Neuronal stem cell (in vitro differentiated cells): Measurements from ENCODE around the gene RPL3.

ENCODE experiments used
- DNase-seq: peaks from one replicate; pipeline ENCODE4 v3.0.0-alpha.2; 2013; ENCODE audit warnings: low spot score
- H2AFZ ChIP-seq: one replicate; pipeline ENCODE4 v1.6.1; 2013; ENCODE audit warnings: mild to moderate bottlenecking, low read length, inconsistent platforms
- H2AK5ac ChIP-seq: 2 replicates; pipeline ENCODE4 v1.6.1; 2013; ENCODE audit warnings: low read depth, mild to moderate bottlenecking, inconsistent platforms, low read length, moderate library complexity, mixed read lengths
- H2BK120ac ChIP-seq: 2 replicates; pipeline ENCODE4 v1.6.1; 2013; ENCODE audit warnings: low read depth, mild to moderate bottlenecking, inconsistent platforms, low read length, moderate library complexity, mixed read lengths
- H2BK12ac ChIP-seq: one replicate; pipeline ENCODE4 v1.6.1; 2013; ENCODE audit warnings: low read length, inconsistent platforms
- H2BK15ac ChIP-seq: 2 replicates; pipeline ENCODE4 v1.6.1; 2013; ENCODE audit warnings: mild to moderate bottlenecking, low read length, inconsistent platforms, mixed read lengths
- H2BK5ac ChIP-seq: one replicate; pipeline ENCODE4 v1.6.1; 2013; ENCODE audit warnings: inconsistent platforms, mild to moderate bottlenecking, low read length, moderate library complexity
- H3K14ac ChIP-seq: one replicate; pipeline ENCODE4 v1.6.1; 2013; ENCODE audit warnings: low read length, inconsistent platforms
- H3K18ac ChIP-seq: 2 replicates; pipeline ENCODE4 v1.6.1; 2013; ENCODE audit warnings: low read length, inconsistent platforms
- H3K23ac ChIP-seq: 2 replicates; pipeline ENCODE4 v1.6.1; 2013; ENCODE audit warnings: low read depth, mild to moderate bottlenecking, mixed read lengths, low read length, inconsistent platforms; ENCODE audit not compliant: poor library complexity
- H3K27ac ChIP-seq: replicated peaks from 3 replicates; pipeline ENCODE4 v1.5.1; 2013; ENCODE audit warnings: low read length, inconsistent platforms
- H3K27me3 ChIP-seq, 3 experiments: 2 replicates each; pipeline ENCODE4 v1.6.1; 2013; ENCODE audit warnings: low read length in 3 of 3, mild to moderate bottlenecking in 2 of 3, inconsistent platforms in 1 of 3, low read depth in 1 of 3, mixed read lengths in 1 of 3, moderate library complexity in 1 of 3; ENCODE audit not compliant: control insufficient read depth in 3 of 3, insufficient read depth in 3 of 3
- H3K36me3 ChIP-seq, 2 donors: replicated peaks in 1 of 2; 2 replicates each; pipeline ENCODE4 v1.6.1; 2013; ENCODE audit warnings: low read length in 2 of 2; ENCODE audit not compliant: control insufficient read depth in 2 of 2, insufficient read depth in 2 of 2
- H3K4ac ChIP-seq: 2 replicates; pipeline ENCODE4 v1.6.1; 2013; ENCODE audit warnings: inconsistent platforms, mild to moderate bottlenecking, low read length, moderate library complexity
- H3K4me1 ChIP-seq, 2 donors: 1 replicate in 1 of 2; 2 replicates in 1 of 2; pipeline ENCODE4 v1.6.1; 2013; ENCODE audit warnings: low read length in 2 of 2, low read depth in 1 of 2; ENCODE audit not compliant: control insufficient read depth in 2 of 2, insufficient read depth in 1 of 2
- H3K4me2 ChIP-seq: one replicate; pipeline ENCODE4 v1.6.1; 2013; ENCODE audit warnings: mild to moderate bottlenecking, low read length, inconsistent platforms; ENCODE audit not compliant: insufficient read depth, poor library complexity, severe bottlenecking
- H3K4me3 ChIP-seq, 2 donors: 2 replicates each; pipeline ENCODE4 v1.5.1; 2013; ENCODE audit warnings: low read length in 2 of 2, mild to moderate bottlenecking in 2 of 2, inconsistent platforms in 1 of 2, moderate library complexity in 1 of 2
- H3K79me1 ChIP-seq: one replicate; pipeline ENCODE4 v1.6.1; 2013; ENCODE audit warnings: low read depth, mild to moderate bottlenecking, inconsistent platforms, low read length, moderate library complexity
- H3K9ac ChIP-seq: one replicate; pipeline ENCODE4 v1.6.1; 2013; ENCODE audit warnings: mild to moderate bottlenecking, low read depth, low read length, inconsistent platforms; ENCODE audit not compliant: poor library complexity
- H3K9me3 ChIP-seq, 2 donors: replicated peaks in 1 of 2; 2 replicates each; pipeline versions ENCODE3 to v1.6.1; 2013; ENCODE audit warnings: low read length in 2 of 2, mild to moderate bottlenecking in 2 of 2, inconsistent platforms in 1 of 2, low read depth in 1 of 2, mixed read lengths in 1 of 2, moderate library complexity in 1 of 2; ENCODE audit not compliant: control insufficient read depth in 2 of 2, insufficient read depth in 1 of 2
- H4K8ac ChIP-seq: one replicate; pipeline ENCODE4 v1.6.1; 2013; ENCODE audit warnings: low read depth, mild to moderate bottlenecking, inconsistent platforms, low read length, moderate library complexity
- H4K91ac ChIP-seq: one replicate; pipeline ENCODE4 v1.6.1; 2013; ENCODE audit warnings: low read length, low read depth, mild to moderate bottlenecking, inconsistent platforms; ENCODE audit not compliant: poor library complexity
- WGBS, 2 donors: extraction: QIAGEN DNeasy Blood & Tissue Kit; methylation state at CpG; one replicate each; pipeline ENCODE4 v1.1.7; 2013; ENCODE audit warnings: missing lambda C conversion rate in 2 of 2, mixed read lengths in 1 of 2; ENCODE audit not compliant: insufficient read length in 2 of 2, insufficient replicate concordance in 1 of 2; ENCODE audit errors: extremely low coverage in 2 of 2; 5-methylcytosine and 5-hydroxymethylcytosine counted together

RPL3 gene

GRCh38 chr22:39292031-39292462 is 27.4 kb downstream of the RPL3 start:
- Histone ChIP-seq H3K18ac (peak overlapping the region; percentile 97), H2BK15ac (peak overlapping the region; percentile 47), H3K4me2 (no peak overlapping the region), H3K36me3 (no peaks in the 10 kb centered on the region), H4K91ac (no peak overlapping the region), H3K14ac (no peak overlapping the region), H2BK12ac (peak overlapping the region; percentile 50), H3K9me3 (no peaks in the 10 kb centered on the region), H3K9ac (no peak overlapping the region), H4K8ac (no peak overlapping the region), H3K23ac (no peak overlapping the region), H2AK5ac (peak overlapping the region; percentile 66), H2AFZ (no peak overlapping the region), H2BK120ac (no peak overlapping the region), H3K27me3 (no peaks in the 10 kb centered on the region), H2BK5ac (peak overlapping the region; percentile 95), H3K4ac (no peak overlapping the region), H3K4me3 (no peak overlapping the region), H3K4me1 (peaks cover 11 to 27% of the 10 kb centered on the region in 2 donors), H3K79me1 (no peaks in the 10 kb centered on the region), H3K27ac (no peak overlapping the region)
- WGBS, 2 donors = no CpG with 5 or more reads among the region's 19 CpGs
- no peak for DNase-seq

DNA sequence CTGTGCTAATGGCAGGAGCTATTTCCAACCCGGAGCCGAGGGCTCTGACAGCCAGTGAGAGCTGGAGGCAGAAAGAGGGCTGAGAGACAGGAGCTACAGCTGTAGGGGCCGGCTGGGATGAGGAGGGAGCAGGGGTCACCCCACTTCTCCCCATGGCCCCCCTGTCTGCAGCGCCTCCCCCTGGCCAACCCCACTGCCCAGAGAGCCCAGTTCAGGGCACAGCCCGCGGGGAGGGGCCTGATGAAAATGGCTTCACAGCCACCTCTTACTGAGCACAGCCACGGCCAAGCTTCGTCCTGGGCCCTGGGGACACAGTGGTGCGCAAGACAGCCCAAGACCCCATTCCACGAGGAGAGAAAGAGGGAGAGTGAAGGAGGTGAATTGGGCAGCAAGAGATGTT is 27.9 kb downstream of the RPL3 start:
- Histone ChIP-seq H3K23ac (no peak overlapping the region), H2BK5ac (peak overlapping the region; percentile 95), H3K27ac (no peak overlapping the region), H3K9ac (no peak overlapping the region), H3K4ac (no peak overlapping the region), H3K14ac (no peak overlapping the region), H2BK12ac (no peak overlapping the region), H3K4me3 (no peak overlapping the region), H3K27me3 (no peaks in the 10 kb centered on the region), H4K91ac (no peak overlapping the region), H2AFZ (no peak overlapping the region), H3K79me1 (no peaks in the 10 kb centered on the region), H3K4me2 (no peak overlapping the region), H3K9me3 (no peaks in the 10 kb centered on the region), H2BK120ac (no peak overlapping the region), H3K36me3 (no peaks in the 10 kb centered on the region), H3K4me1 (peaks cover 10 to 28% of the 10 kb centered on the region in 2 donors), H4K8ac (no peak overlapping the region), H2AK5ac (peak overlapping the region; percentile 66), H2BK15ac (peak overlapping the region; percentile 95), H3K18ac (peak overlapping the region; percentile 63)
- WGBS, 2 donors = no CpG with 5 or more reads among the region's 10 CpGs
- no peak for DNase-seq

GRCh38 chr22:39290724-39291161 is 28.7 kb downstream of the RPL3 start:
- no peak for DNase-seq
- Histone ChIP-seq H2BK12ac (peak overlapping the region; percentile 33), H2BK15ac (peak overlapping the region; percentile 95), H3K79me1 (no peaks in the 10 kb centered on the region), H3K9me3 (no peaks in the 10 kb centered on the region), H3K4ac (no peak overlapping the region), H3K4me2 (no peak overlapping the region), H3K9ac (no peak overlapping the region), H3K4me3 (no peak overlapping the region), H4K8ac (no peak overlapping the region), H3K14ac (peak overlapping the region; percentile 77), H3K23ac (no peak overlapping the region), H3K4me1 (peaks cover 10 to 28% of the 10 kb centered on the region in 2 donors), H3K27ac (no peak overlapping the region), H3K27me3 (no peaks in the 10 kb centered on the region), H3K36me3 (no peaks in the 10 kb centered on the region), H2AK5ac (peak overlapping the region; percentile 94), H2BK120ac (no peak overlapping the region), H2BK5ac (peak overlapping the region; percentile 43), H4K91ac (no peak overlapping the region), H2AFZ (peak overlapping the region; percentile 52), H3K18ac (peak overlapping the region; percentile 63)
- WGBS, 2 donors = no CpG with 5 or more reads among the region's 17 CpGs

DNA sequence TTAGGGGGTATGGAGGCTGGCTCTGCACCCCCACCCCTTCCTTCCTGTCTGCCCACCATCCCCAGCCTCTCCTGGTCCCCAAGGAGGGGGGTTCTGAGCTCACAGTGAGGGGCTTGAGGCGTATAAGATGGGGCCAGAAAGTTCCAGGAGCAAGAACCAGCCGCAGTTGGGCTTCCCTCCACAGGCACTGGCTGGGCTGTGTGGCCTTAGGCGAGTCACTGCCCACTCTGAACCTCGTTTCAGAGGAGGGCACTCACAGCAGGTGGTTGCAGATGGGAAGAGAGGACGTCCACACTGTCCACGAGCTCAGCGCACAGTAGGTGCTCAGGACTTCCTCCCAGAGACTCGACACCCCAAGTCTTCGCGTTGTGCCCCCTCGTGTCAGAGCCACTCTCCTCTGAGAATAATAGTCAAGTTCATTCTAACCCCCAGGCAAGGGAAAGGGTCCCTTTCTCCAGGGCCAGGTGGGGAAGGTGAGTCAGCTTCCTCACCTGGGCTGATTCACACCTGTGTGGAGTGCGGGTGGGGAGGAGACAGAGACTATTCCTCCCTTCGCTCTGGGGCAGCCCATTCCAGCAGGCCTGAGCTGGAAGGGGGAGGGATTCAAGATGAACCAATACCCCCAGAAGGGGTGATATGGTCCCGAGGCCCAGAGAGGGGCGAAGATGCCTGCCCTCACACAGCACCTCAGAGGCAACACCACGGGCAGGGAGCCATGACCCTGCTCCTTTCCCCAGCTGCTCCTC is 29.3 kb downstream of the RPL3 start:
- no peak for DNase-seq
- Histone ChIP-seq H3K27me3 (no peaks in the 10 kb centered on the region), H3K27ac (no peak overlapping the region), H2BK120ac (no peak overlapping the region), H4K8ac (no peak overlapping the region), H4K91ac (no peak overlapping the region), H2AFZ (no peak overlapping the region), H3K4me2 (no peak overlapping the region), H3K18ac (peak overlapping the region; percentile 65), H2BK12ac (no peak overlapping the region), H3K23ac (no peak overlapping the region), H3K36me3 (no peaks in the 10 kb centered on the region), H3K9me3 (no peaks in the 10 kb centered on the region), H2BK15ac (peak overlapping the region; percentile 95), H3K4me1 (peaks cover 10 to 28% of the 10 kb centered on the region in 2 donors), H3K4ac (no peak overlapping the region), H2BK5ac (peak overlapping the region; percentile 43), H3K79me1 (no peaks in the 10 kb centered on the region), H2AK5ac (peak overlapping the region; percentile 94), H3K4me3 (no peak overlapping the region), H3K14ac (no peak overlapping the region), H3K9ac (peak overlapping the region; percentile 47)
- no CpG with 5 or more reads among the region's 16 CpGs for WGBS, 2 donors
